H9 (cell line): Measurements from ENCODE around the gene VILL. TPM values are rescaled to one million over a fixed set of nuclear protein-coding genes. Genes with fewer than 3 reads are reported as not detected.
"Not testable (repeated sequence)": the region's sequence is repeated elsewhere in the genome, so short reads cannot be mapped to it uniquely, and the experiment has no call there.

ENCODE experiments used
- DNase-seq: peaks from one replicate; pipeline ENCODE4 v3.0.0-alpha.2; 2017
- H2AFZ ChIP-seq: one replicate; pipeline ENCODE4 v1.6.1; 2013; ENCODE audit warnings: mild to moderate bottlenecking, low read length, control low read depth, moderate library complexity
- H2AK5ac ChIP-seq: 2 replicates; pipeline ENCODE4 v1.6.1; 2013; ENCODE audit warnings: low read length, control low read depth, mixed read lengths; ENCODE audit not compliant: insufficient read length
- H2BK120ac ChIP-seq: one replicate; pipeline ENCODE4 v1.6.1; 2013; ENCODE audit warnings: low read depth, mild to moderate bottlenecking, low read length, control low read depth, inconsistent platforms; ENCODE audit not compliant: poor library complexity, severe bottlenecking
- H2BK12ac ChIP-seq: 2 replicates; pipeline ENCODE4 v1.6.1; 2013; ENCODE audit warnings: low read length, control low read depth, mixed read lengths, low read depth; ENCODE audit not compliant: insufficient read length
- H2BK15ac ChIP-seq: 2 replicates; pipeline ENCODE4 v1.6.1; 2013; ENCODE audit warnings: low read depth, low read length, control low read depth
- H2BK20ac ChIP-seq: one replicate; pipeline ENCODE4 v1.6.1; 2013; ENCODE audit warnings: low read depth, mild to moderate bottlenecking, low read length, control low read depth, inconsistent platforms; ENCODE audit not compliant: poor library complexity, severe bottlenecking
- H2BK5ac ChIP-seq: 2 replicates; pipeline ENCODE4 v1.6.1; 2013; ENCODE audit warnings: low read length, control low read depth, mixed read lengths; ENCODE audit not compliant: insufficient read length
- H3K14ac ChIP-seq: 2 replicates; pipeline ENCODE4 v1.6.1; 2013; ENCODE audit warnings: low read length, control low read depth; ENCODE audit not compliant: insufficient read depth
- H3K18ac ChIP-seq: 2 replicates; pipeline ENCODE4 v1.6.1; 2013; ENCODE audit warnings: low read depth, mild to moderate bottlenecking, mixed read lengths, low read length, control low read depth; ENCODE audit not compliant: insufficient read length
- H3K23ac ChIP-seq: 2 replicates; pipeline ENCODE4 v1.6.1; 2013; ENCODE audit warnings: low read length, control low read depth, mixed read lengths, low read depth; ENCODE audit not compliant: insufficient read length
- H3K23me2 ChIP-seq: 2 replicates; pipeline ENCODE4 v1.6.1; 2013; ENCODE audit warnings: low read depth, mild to moderate bottlenecking, mixed read lengths, low read length, control low read depth; ENCODE audit not compliant: insufficient read length, poor library complexity, severe bottlenecking
- H3K27ac ChIP-seq: 2 replicates; pipeline ENCODE4 v1.5.1; 2013; ENCODE audit warnings: low read length, control low read depth, mixed read lengths, low read depth; ENCODE audit not compliant: insufficient read length
- H3K27me3 ChIP-seq: 2 replicates; pipeline ENCODE4 v1.6.1; 2013; ENCODE audit warnings: low read length, control low read depth, inconsistent platforms; ENCODE audit not compliant: insufficient read depth
- H3K4ac ChIP-seq: 2 replicates; pipeline ENCODE4 v1.6.1; 2013; ENCODE audit warnings: low read depth, mild to moderate bottlenecking, control low read depth, inconsistent platforms, low read length, moderate library complexity
- H3K4me1 ChIP-seq: 2 replicates; pipeline ENCODE4 v1.6.1; 2013; ENCODE audit warnings: low read length, control low read depth, inconsistent platforms; ENCODE audit not compliant: insufficient read depth
- H3K4me2 ChIP-seq: 2 replicates; pipeline ENCODE4 v1.6.1; 2013; ENCODE audit warnings: low read length, control low read depth, mixed read lengths; ENCODE audit not compliant: insufficient read length, insufficient read depth
- H3K56ac ChIP-seq: 2 replicates; pipeline ENCODE4 v1.6.1; 2013; ENCODE audit warnings: low read depth, mild to moderate bottlenecking, mixed read lengths, low read length, control low read depth; ENCODE audit not compliant: insufficient read length
- H3K79me1 ChIP-seq: 2 replicates; pipeline ENCODE4 v1.6.1; 2013; ENCODE audit warnings: low read depth, mild to moderate bottlenecking, moderate library complexity, low read length, control low read depth, inconsistent platforms; ENCODE audit not compliant: insufficient read depth, poor library complexity, severe bottlenecking
- H3K79me2 ChIP-seq: 2 replicates; pipeline ENCODE4 v1.6.1; 2013; ENCODE audit warnings: low read length, control low read depth, inconsistent platforms; ENCODE audit not compliant: insufficient read depth
- H3K9ac ChIP-seq: 2 replicates; pipeline ENCODE4 v1.6.1; 2013; ENCODE audit warnings: low read length, control low read depth, mixed read lengths; ENCODE audit not compliant: insufficient read length; ENCODE audit errors: extremely low read depth
- H3K9me3 ChIP-seq: one replicate; pipeline ENCODE4 v1.6.1; 2013; ENCODE audit warnings: low read depth, low read length, inconsistent platforms; ENCODE audit not compliant: control insufficient read depth
- H3T11ph ChIP-seq: one replicate; pipeline ENCODE4 v1.6.1; 2013; ENCODE audit warnings: mild to moderate bottlenecking, low read length, control low read depth, inconsistent platforms
- H4K20me1 ChIP-seq: one replicate; pipeline ENCODE4 v1.6.1; 2013; ENCODE audit not compliant: control insufficient read depth, insufficient read length, insufficient read depth
- H4K5ac ChIP-seq: 2 replicates; pipeline ENCODE4 v1.6.1; 2013; ENCODE audit warnings: low read depth, mild to moderate bottlenecking, mixed read lengths, low read length, control low read depth; ENCODE audit not compliant: insufficient read length
- H4K8ac ChIP-seq: replicated peaks from 2 replicates; pipeline ENCODE4 v1.6.1; 2013; ENCODE audit warnings: low read length, control low read depth, mixed read lengths, low read depth; ENCODE audit not compliant: insufficient read length
- H4K91ac ChIP-seq: 2 replicates; pipeline ENCODE4 v1.6.1; 2013; ENCODE audit warnings: low read depth, mild to moderate bottlenecking, moderate library complexity, mixed read lengths, low read length, control low read depth; ENCODE audit not compliant: insufficient read length
- H3K27ac Mint-ChIP-seq, 3 experiments: 2 replicates in 2 of 3; 3 replicates in 1 of 3; pipeline ENCODE4 v1.8.0; 2020 to 2021; ENCODE audit warnings: mixed read lengths in 3 of 3, mild to moderate bottlenecking in 1 of 3, moderate library complexity in 1 of 3
- H3K27me3 Mint-ChIP-seq: 2 replicates; pipeline ENCODE4 v1.8.0; 2021; ENCODE audit warnings: low read depth, mild to moderate bottlenecking, moderate library complexity, mixed read lengths
- H3K36me3 Mint-ChIP-seq, 3 experiments: 2 replicates in 2 of 3; 3 replicates in 1 of 3; pipeline ENCODE4 v1.8.0; 2020 to 2021; ENCODE audit warnings: low read depth in 3 of 3, mixed read lengths in 3 of 3; ENCODE audit not compliant: insufficient read depth in 1 of 3
- H3K4me1 Mint-ChIP-seq, 2 experiments: 2 replicates each; pipeline ENCODE4 v1.8.0; 2020; ENCODE audit warnings: mixed read lengths in 2 of 2
- H3K4me3 Mint-ChIP-seq, 2 experiments: 2 replicates in 1 of 2; 3 replicates in 1 of 2; pipeline ENCODE4 v1.8.0; 2020 to 2021; ENCODE audit warnings: mild to moderate bottlenecking in 2 of 2, mixed read lengths in 2 of 2, moderate library complexity in 1 of 2
- H3K9me3 Mint-ChIP-seq, 2 experiments: 2 replicates in 1 of 2; 3 replicates in 1 of 2; pipeline ENCODE4 v1.8.0; 2020; ENCODE audit warnings: mild to moderate bottlenecking in 2 of 2, mixed read lengths in 2 of 2, moderate library complexity in 1 of 2
- WGBS: extraction: QIAGEN DNeasy Blood & Tissue Kit; methylation state at CpG from one replicate; pipeline ENCODE4 v1.1.7; 2013; ENCODE audit warnings: missing lambda C conversion rate, low lambda C conversion rate, mixed read lengths; ENCODE audit not compliant: insufficient read length; ENCODE audit errors: extremely low coverage; 5-methylcytosine and 5-hydroxymethylcytosine counted together
- total RNA-seq: library from RNA; stranded (reverse); gene quantifications from 2 replicates; pipeline ENCODE4 v1.2.1, GENCODE V29; 2021

VILL gene
- total RNA-seq, 1 experiment from 2014 or later: 3.2 TPM

DNA sequence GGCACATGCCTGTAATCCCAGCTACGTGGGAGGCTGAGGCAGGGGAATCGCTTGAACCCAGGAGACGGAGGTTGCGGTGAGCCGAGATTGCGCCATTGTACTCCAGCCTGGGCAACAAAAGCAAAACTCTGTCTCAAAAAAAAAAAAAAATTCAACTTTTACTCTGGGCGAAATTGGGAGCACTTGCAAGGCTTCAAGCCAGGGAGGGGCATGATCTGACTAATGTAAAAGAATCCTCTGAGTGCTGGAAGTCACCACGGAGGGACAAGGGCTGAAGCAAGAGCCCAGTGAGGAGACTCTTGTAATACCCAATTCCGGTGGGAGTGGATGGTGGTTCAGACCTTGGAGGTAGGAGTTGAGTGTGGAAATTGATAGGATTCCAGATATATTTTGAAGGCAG lies 43.7 kb downstream of the VILL start:
- Mint-ChIP-seq H3K27me3 (peaks cover 51% of the 10 kb centered on the region), H3K4me1 (peaks cover 9 to 14% of the 10 kb centered on the region in 2 experiments)
- H3K4ac ChIP-seq, H3K56ac ChIP-seq, H4K5ac ChIP-seq, H4K20me1 ChIP-seq, H3K27ac Mint-ChIP-seq, H3K18ac ChIP-seq, H3K9me3 Mint-ChIP-seq, H3K4me2 ChIP-seq, H4K91ac ChIP-seq, H2BK12ac ChIP-seq, H3K79me2 ChIP-seq, H3K27me3 ChIP-seq, H3K4me1 ChIP-seq, H3K14ac ChIP-seq, H3T11ph ChIP-seq, H3K9ac ChIP-seq, DNase-seq, H2AK5ac ChIP-seq, H3K9me3 ChIP-seq, H4K8ac ChIP-seq, H3K23ac ChIP-seq, H3K79me1 ChIP-seq, H3K27ac ChIP-seq, H3K36me3 Mint-ChIP-seq, H2BK5ac ChIP-seq, H2BK20ac ChIP-seq, H2BK15ac ChIP-seq, H3K23me2 ChIP-seq, H3K4me3 Mint-ChIP-seq, H2BK120ac ChIP-seq, H2AFZ ChIP-seq: not testable (repeated sequence)
- no CpG with 5 or more reads among the region's 9 CpGs for WGBS
